ENCODE measurements around the gene TLR10. TPM values are rescaled to one million over a fixed set of nuclear protein-coding genes. Genes with fewer than 3 reads are reported as not detected.
A peak's percentile ranks its signal among the peaks of the same experiment; 100 is the strongest.
"Not testable (repeated sequence)": the region's sequence is repeated elsewhere in the genome, so short reads cannot be mapped to it uniquely, and the experiment has no call there.

Gene TLR10
- total RNA-seq, 1 donor from 2014 or later: not detected

GRCh38 chr4:38803833-38804653 lies 21.3 kb upstream of the TLR10 start:
- DNase-seq (no peak), ATAC-seq (ENCODE audit: poor library complexity) (peak; percentile 33)
- intact Hi-C loops (cut with DNase I): no loop called here

DNA sequence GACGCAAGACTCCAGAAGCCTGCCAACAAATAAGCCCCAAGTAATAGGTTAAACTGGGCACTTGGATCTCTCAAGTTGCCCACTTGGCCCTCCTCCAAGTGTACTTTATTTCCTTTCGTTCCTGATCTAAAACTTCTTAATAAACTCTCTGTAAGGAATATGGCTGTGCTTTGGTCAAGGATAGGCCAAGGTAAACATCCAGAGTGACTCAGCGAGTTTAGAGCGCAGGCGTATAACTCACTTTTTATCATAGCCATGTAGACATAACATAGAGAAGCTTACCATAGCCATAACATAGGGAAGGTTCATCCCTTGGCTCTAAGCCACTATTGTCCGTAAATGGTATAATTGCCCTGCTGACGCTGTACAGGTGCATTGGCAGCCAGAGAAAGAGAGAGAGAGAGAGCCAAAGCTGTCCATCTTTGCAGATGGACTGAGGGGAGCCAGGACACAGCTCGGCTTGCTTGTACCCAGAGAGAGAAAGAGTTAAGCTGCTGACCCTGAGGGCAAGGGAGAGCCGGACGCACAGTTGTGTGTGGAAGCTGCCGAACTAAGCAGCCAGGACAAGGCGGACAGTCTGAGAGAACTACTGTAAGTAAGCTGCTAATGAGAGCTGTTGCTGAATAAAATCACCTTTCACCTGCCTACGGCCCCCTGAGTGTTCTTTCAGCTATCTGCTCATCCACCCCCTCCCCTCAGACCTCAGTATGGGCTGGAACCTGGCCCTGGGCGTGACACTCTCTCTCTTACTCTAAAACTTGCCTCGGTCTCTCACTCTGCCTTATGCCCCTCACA lies 20.0 kb upstream of the TLR10 start:
- intact Hi-C loops (cut with DNase I): no loop called here
- no peak for ATAC-seq (ENCODE audit: poor library complexity)

GRCh38 chr4:38800961-38801450 lies 18.2 kb upstream of the TLR10 start:
- intact Hi-C loops (cut with DNase I): no loop called here
- DNase-seq: no peak
- no peak for ATAC-seq (ENCODE audit: poor library complexity)

More for the DNA sequence above, 20.0 kb upstream of the TLR10 start:
- DNase-seq: no peak

DNA sequence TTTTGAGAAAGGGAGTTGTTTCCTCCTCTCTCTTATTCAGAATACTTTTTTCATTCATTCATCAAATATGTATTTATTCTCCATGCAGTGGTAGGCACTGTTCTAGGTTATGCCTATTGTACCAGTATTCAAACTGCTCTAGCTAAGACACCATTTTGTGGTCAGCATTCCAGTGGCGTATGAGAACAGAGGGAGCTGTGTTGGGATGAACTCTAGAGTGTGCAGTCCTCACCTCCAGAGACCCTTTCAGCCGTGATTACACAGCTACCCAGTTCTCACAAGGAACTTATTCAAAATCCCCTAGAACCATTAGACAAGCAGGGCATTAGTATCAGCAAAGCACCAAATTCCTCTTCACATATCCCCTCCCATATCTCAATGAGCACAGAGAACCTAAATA lies 17.6 kb upstream of the TLR10 start:
- intact Hi-C loops (cut with DNase I): no loop called here

DNA sequence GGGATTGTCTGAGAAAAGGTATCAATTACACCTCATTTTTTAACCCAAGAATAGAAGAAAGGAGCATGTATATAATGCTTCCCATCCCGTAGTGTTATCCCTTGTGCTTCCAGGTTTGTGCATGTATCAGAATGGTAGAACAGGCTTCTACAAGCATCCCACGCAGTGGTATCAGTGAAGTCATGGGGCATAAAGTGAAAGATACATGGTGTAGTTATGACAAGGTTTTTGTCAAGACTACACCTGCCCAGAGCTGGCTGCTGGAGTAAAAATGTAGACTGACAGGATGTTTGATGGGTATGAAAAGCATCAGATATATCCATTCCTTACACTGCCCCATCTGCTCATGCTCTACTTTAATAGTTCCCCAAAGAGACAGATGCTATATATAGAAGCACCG lies 12.3 kb upstream of the TLR10 start:
- intact Hi-C loops (cut with DNase I): no loop called here
- ATAC-seq (ENCODE audit: poor library complexity): no peak
- no peak for DNase-seq

More for the DNA sequence above, 17.6 kb upstream of the TLR10 start:
- no peak for ATAC-seq (ENCODE audit: poor library complexity)
- DNase-seq: no peak

GRCh38 chr4:38794051-38794450 lies 11.3 kb upstream of the TLR10 start:
- DNase-seq: no peak
- intact Hi-C loops (cut with DNase I): no loop called here

GRCh38 chr4:38791010-38791409 lies 8.2 kb upstream of the TLR10 start:
- DNase-seq (no peak), ATAC-seq (ENCODE audit: poor library complexity) (peak; percentile 55)
- intact Hi-C loops (cut with DNase I): no loop called here

More at GRCh38 chr4:38794051-38794450, 11.3 kb upstream of the TLR10 start:
- ATAC-seq (ENCODE audit: poor library complexity): no peak

GRCh38 chr4:38788317-38788716 lies 5.5 kb upstream of the TLR10 start:
- intact Hi-C loops (cut with DNase I): no loop called here
- DNase-seq (no peak), ATAC-seq (ENCODE audit: poor library complexity) (no peak)

- intact Hi-C loops (cut with DNase I): no loop called here
- DNase-seq (no peak), ATAC-seq (ENCODE audit: poor library complexity) (no peak)
Measured at GRCh38 chr4:38787693-38788092, 4.9 kb upstream of the TLR10 start.

GRCh38 chr4:38785901-38786402 lies 3.2 kb upstream of the TLR10 start:
- ATAC-seq (ENCODE audit: poor library complexity): peak; percentile 73
- intact Hi-C loops (cut with DNase I): no loop called here
- DNase-seq: peak; percentile 47

- DNase-seq (no peak), ATAC-seq (ENCODE audit: poor library complexity) (no peak)
- intact Hi-C loops (cut with DNase I): no loop called here
Measured at GRCh38 chr4:38785041-38785790, 2.4 kb upstream of the TLR10 start.

- intact Hi-C loops (cut with DNase I): no loop called here
- no peak for DNase-seq
Measured at GRCh38 chr4:38784141-38784540, 1.4 kb upstream of the TLR10 start.

GRCh38 chr4:38783109-38783460 lies 295 bp upstream of the TLR10 start:
- ATAC-seq (ENCODE audit: poor library complexity): no peak
- DNase-seq: no peak
- intact Hi-C loops (cut with DNase I): no loop called here

More at GRCh38 chr4:38784141-38784540, 1.4 kb upstream of the TLR10 start:
- ATAC-seq (ENCODE audit: poor library complexity): no peak

DNA sequence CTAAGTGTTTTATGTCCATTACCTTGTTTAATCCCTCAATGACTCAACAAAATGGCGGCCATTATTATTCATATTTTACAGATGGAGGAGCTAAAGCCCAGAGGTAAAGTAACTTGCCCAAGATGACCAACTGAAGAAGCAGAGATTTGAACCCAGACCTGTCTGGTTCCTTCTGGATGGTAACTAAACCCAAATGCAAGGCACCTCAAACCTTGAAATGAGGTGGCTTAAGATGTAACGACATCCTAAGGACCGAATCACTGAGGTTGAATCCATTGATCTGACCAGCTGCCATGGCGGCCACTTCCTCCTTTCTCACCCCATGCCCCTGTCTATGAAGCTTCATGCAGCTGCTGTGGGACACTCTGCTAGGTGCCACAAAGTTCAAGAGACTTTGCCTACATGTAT lies 932 bp downstream of the TLR10 start:
- ATAC-seq (ENCODE audit: poor library complexity) (no peak), DNase-seq (no peak)
- intact Hi-C loops (cut with DNase I): no loop called here

DNA sequence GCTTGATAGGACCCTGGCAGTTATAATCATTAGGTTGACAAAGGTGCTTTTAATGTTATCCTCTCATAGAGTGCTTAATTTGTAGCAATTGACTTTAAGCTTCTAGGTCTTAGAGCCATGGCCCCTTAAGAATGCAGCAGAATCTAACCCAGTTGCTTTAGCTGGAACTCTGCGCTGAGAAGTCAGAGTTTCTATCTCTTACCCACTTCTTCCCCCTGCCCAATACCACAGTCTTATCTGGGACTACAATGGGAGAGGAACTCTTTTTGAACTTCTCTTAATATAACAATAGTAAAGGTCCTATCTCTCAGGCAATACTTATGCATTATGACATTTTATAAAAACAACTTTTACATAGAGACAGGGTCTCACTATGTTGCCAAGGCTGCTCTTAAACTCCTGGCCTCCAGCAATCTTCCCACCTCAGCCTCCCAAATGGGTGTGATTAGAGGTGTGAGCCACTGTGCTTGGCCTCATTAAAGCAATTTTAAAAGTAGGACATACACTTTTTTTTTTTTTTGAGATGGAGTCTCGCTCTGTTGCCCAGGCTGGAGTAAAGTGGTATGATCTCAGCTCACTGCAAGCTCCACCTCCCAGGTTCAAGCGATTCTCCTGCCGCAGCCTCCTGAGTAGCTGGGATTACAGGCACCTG lies 1.8 kb downstream of the TLR10 start:
- intact Hi-C loops (cut with DNase I): no loop called here

DNA sequence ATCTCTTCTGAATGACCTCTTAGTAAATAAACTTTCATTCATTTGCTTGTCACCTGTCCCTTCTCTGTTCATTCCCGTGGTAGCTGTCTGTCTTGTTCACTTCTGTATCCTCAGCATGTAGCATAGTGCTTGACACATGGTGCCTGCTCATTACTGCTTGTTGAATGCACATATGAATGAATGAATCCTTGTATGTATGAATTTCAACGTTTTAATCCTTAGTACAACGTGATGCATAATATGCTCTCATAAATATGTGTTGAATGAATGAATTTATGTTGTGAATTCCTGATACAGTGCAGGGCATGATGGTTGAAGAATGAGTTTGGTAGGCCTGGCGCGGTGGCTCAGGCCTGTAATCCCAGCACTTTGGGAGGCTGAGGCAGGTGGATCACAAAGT lies 3.0 kb downstream of the TLR10 start:
- DNase-seq (no peak), ATAC-seq (ENCODE audit: poor library complexity) (no peak)
- intact Hi-C loops (cut with DNase I): no loop called here

More for the DNA sequence above, 1.8 kb downstream of the TLR10 start:
- ATAC-seq (ENCODE audit: poor library complexity) (no peak), DNase-seq (no peak)

DNA sequence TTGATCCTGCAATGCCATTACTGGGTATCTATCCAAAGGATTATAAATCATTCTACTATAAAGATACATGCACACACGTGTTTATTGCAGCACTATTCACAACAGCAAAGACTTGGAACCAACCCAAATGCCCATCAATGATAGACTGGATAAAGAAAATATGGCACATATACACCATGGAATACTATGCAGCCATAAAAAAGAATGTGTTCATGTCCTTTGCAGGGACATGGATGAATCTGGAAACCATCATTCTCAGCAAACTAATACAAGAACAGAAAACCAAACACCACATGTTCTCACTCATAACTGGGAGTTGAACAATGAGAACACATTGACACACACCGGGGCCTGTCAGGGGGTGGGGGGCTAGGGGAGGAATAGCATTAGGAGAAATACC lies 4.9 kb downstream of the TLR10 start:
- ATAC-seq (ENCODE audit: poor library complexity); DNase-seq; intact Hi-C loops (cut with DNase I): not testable (repeated sequence)

GRCh38 chr4:38775326-38775725 lies 7.5 kb downstream of the TLR10 start:
- intact Hi-C loops (cut with DNase I): no loop called here
- DNase-seq (no peak), ATAC-seq (ENCODE audit: poor library complexity) (no peak)

All from Right ventricle myocardium superior (tissue), 1 donor.